ENCODE data around the gene USP36.
"Not testable (repeated sequence)": the region's sequence is repeated elsewhere in the genome, so short reads cannot be mapped to it uniquely, and the experiment has no call there.

Gene USP36

GRCh38 chr17:78878261-78878660 is 37.6 kb upstream of the USP36 start:
- no peak for TF ChIP-seq CTCF (IDR thresholded peaks at IDR 0.05; ENCODE audit: low read depth, low read length)
- DNase-seq (ENCODE audit: extremely low read depth, low read depth) = no peak

GRCh38 chr17:78876954-78877517 is 36.4 kb upstream of the USP36 start:
- not testable (repeated sequence) for DNase-seq (ENCODE audit: extremely low read depth, low read depth)

GRCh38 chr17:78876094-78876597 is 35.5 kb upstream of the USP36 start:
- no peak for DNase-seq (ENCODE audit: extremely low read depth, low read depth)
- no peak for TF ChIP-seq CTCF (IDR thresholded peaks at IDR 0.05; ENCODE audit: low read depth, low read length)

GRCh38 chr17:78875363-78876093 is 34.9 kb upstream of the USP36 start:
- DNase-seq (ENCODE audit: extremely low read depth, low read depth) = no peak
- no peak for TF ChIP-seq CTCF (IDR thresholded peaks at IDR 0.05; ENCODE audit: low read depth, low read length)

GRCh38 chr17:78873519-78874340 is 33.1 kb upstream of the USP36 start:
- TF ChIP-seq CTCF (IDR thresholded peaks at IDR 0.05; ENCODE audit: low read depth, low read length) = no peak
- DNase-seq (ENCODE audit: extremely low read depth, low read depth) = no peak

GRCh38 chr17:78872486-78872885 is 31.9 kb upstream of the USP36 start:
- DNase-seq (ENCODE audit: extremely low read depth, low read depth) = no peak
- no peak for TF ChIP-seq CTCF (IDR thresholded peaks at IDR 0.05; ENCODE audit: low read depth, low read length)

GRCh38 chr17:78870621-78871020 is 30.0 kb upstream of the USP36 start:
- no peak for DNase-seq (ENCODE audit: extremely low read depth, low read depth)
- no peak for TF ChIP-seq CTCF (IDR thresholded peaks at IDR 0.05; ENCODE audit: low read depth, low read length)

Measured in AG09319 (cell line).